Measurements from ENCODE around the gene MORN4. TPM values are rescaled to one million over a fixed set of nuclear protein-coding genes. Genes with fewer than 3 reads are reported as not detected.

The MORN4 gene
- total RNA-seq: 1 to 10 TPM; 1.6 to 2.7 TPM

GRCh38 chr10:97632949-97633884 lies at the start of gene MORN4:
TSS of gene MORN4 (minus strand) at chr10:97633500. CDS start at chr10:97619653, 13,847 bp downstream.
- DNase-seq (ENCODE audit: low spot score) (peak; percentile 93), ATAC-seq (peak; percentile 100)
- Mint-ChIP-seq H3K9me3 (no peaks in the 10 kb centered on the region), H3K4me1 (ENCODE audit: low read depth in 2 of 2) (peaks cover 12 to 16% of the 10 kb centered on the region in 2 donors), H3K27me3 (no peaks in the 10 kb centered on the region), H3K4me3 (peak within 1 kb of the TSS; percentile 92), H3K36me3 (no peaks in the 10 kb centered on the region), H3K27ac (peak within 1 kb of the TSS; percentile 74 to 89)

- ATAC-seq (no peak), DNase-seq (ENCODE audit: low spot score) (no peak)
- Mint-ChIP-seq H3K27ac (no peak overlapping the region), H3K4me1 (ENCODE audit: low read depth in 2 of 2) (no peaks in the 10 kb centered on the region), H3K9me3 (no peaks in the 10 kb centered on the region), H3K36me3 (no peaks in the 10 kb centered on the region), H3K4me3 (no peak overlapping the region), H3K27me3 (no peaks in the 10 kb centered on the region)
These were observed 48.7 kb upstream of the MORN4 start for GRCh38 chr10:97682042-97682441.

DNA sequence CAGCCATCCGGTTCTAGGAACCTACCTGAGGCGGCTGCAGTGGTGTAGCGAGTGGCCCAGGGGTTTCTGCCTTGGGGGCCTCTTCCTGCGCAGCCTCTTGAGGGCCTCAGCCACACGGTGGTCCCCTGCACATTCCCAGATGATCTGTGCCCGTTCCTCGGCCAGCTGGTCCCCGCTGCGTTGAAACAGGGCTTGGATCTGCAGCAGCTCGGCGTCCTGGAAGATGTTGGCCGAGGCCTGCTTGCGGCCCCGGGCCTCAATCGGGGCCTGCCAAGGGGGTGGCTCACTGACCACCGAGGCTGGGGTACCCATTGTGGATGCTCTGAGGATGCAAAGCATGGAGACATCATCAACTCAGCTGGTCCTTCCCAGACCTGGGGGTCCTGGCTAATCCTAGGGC lies 46.3 kb upstream of the MORN4 start:
- H3K36me3 Mint-ChIP-seq: peaks cover 4% of the 10 kb centered on the region
- no peaks in the 10 kb centered on the region for H3K4me1 Mint-ChIP-seq (ENCODE audit: low read depth in 2 of 2)
- no peak overlapping the region for H3K4me3 Mint-ChIP-seq
- no peaks in the 10 kb centered on the region for H3K27me3 Mint-ChIP-seq
- H3K27ac Mint-ChIP-seq: no peak overlapping the region
- ATAC-seq (peak in 1 of 2 donors; percentile 15), DNase-seq (ENCODE audit: low spot score) (no peak)
- no peaks in the 10 kb centered on the region for H3K9me3 Mint-ChIP-seq

DNA sequence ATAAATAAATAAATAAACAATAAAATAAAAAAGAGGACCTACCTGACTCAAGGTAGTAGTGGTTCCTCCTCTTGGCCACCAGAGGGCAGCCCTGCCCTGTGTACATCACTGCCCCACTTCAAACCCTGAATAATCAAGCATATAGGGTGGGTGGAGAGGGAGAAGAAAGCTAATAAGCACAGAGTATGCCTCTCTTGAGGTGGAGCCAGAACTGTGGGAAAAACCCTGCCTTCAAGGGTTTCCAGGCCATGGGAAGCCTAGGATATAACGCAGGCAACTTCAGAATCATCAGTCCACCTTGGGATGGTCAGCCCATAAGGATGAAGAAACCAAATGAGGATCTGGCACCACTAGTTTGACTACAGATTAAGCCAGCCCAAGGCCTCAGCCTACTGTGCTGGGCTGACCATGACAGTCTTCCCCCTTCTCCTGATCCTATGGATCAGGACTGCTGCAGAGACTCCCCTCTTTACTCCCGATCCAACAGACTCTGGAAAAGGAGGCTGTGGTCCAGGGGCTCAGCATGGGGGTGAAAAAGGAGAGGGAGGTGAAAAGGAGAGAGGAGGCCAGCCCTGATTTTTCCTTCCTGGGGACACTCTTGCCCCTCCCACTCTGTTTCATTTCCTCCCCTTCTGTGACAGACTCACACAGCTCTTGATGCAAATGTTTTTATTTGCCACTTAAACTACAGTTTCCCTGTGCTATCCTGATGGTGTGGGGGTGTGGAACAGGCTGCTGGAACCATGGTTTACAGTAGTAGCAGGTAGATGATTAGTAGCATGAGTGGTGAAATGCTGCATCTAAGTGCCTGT lies 43.7 kb upstream of the MORN4 start:
- H3K9me3 Mint-ChIP-seq: no peaks in the 10 kb centered on the region
- H3K36me3 Mint-ChIP-seq: peaks cover 5% of the 10 kb centered on the region
- ATAC-seq: peak; percentile 72 to 75
- H3K4me3 Mint-ChIP-seq: no peak overlapping the region
- no peaks in the 10 kb centered on the region for H3K4me1 Mint-ChIP-seq (ENCODE audit: low read depth in 2 of 2)
- no peak overlapping the region for H3K27ac Mint-ChIP-seq
- DNase-seq (ENCODE audit: low spot score): no peak
- H3K27me3 Mint-ChIP-seq: no peaks in the 10 kb centered on the region

- no peak overlapping the region for H3K27ac Mint-ChIP-seq
- H3K27me3 Mint-ChIP-seq: no peaks in the 10 kb centered on the region
- H3K4me1 Mint-ChIP-seq (ENCODE audit: low read depth in 2 of 2): no peaks in the 10 kb centered on the region
- H3K4me3 Mint-ChIP-seq: no peak overlapping the region
- no peaks in the 10 kb centered on the region for H3K9me3 Mint-ChIP-seq
- DNase-seq (ENCODE audit: low spot score) (no peak), ATAC-seq (no peak)
- H3K36me3 Mint-ChIP-seq: peaks cover 5% of the 10 kb centered on the region
These were observed 41.9 kb upstream of the MORN4 start for GRCh38 chr10:97675222-97675621.

DNA sequence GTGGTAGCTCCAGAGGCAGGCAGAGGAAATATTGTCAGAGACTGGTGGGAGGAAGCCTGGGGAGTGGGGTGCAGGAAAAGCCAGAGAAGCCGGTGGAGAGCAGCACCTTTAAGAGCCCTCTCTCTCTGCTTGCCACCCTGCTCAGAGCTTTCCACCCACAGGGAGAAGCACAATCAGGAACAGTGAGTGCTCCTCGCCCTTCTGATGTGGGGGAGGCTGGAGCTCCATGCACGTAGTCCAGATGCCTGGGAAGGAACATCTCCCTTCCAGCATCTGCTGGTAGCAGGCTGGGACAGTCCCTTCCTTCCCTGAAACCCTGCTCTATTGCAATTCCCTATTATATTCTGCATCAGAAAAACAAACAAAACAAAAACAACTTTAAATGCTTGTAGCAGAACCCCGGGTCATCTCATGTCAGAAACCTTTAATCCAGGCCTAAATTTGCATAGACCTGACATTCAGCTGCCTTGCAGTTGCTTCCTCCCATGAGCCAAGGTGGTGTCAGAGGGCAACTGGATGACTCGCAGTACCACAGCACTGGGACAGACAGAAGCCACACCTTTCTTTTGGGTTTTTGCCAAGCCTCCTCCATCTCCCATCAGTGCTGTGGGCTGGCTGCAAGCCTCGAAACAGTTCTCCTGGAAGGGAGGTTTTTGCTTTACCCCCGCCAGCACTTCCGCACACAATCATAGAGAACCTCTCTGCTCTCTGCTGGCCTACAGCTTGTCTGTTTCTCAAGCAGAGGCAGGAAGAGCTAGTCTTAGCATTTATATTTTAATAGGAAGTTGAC lies 40.6 kb upstream of the MORN4 start:
- no peaks in the 10 kb centered on the region for H3K27me3 Mint-ChIP-seq
- H3K27ac Mint-ChIP-seq: no peak overlapping the region
- H3K4me3 Mint-ChIP-seq: no peak overlapping the region
- ATAC-seq: no peak
- DNase-seq (ENCODE audit: low spot score): no peak
- no peaks in the 10 kb centered on the region for H3K4me1 Mint-ChIP-seq (ENCODE audit: low read depth in 2 of 2)
- H3K36me3 Mint-ChIP-seq: peaks cover 5% of the 10 kb centered on the region
- H3K9me3 Mint-ChIP-seq: no peaks in the 10 kb centered on the region

GRCh38 chr10:97669571-97669970 lies 36.3 kb upstream of the MORN4 start:
- Mint-ChIP-seq H3K27ac (no peak overlapping the region), H3K27me3 (no peaks in the 10 kb centered on the region), H3K4me1 (ENCODE audit: low read depth in 2 of 2) (peaks cover 0 to 11% of the 10 kb centered on the region in 2 donors), H3K36me3 (peaks cover 7% of the 10 kb centered on the region), H3K4me3 (no peak overlapping the region), H3K9me3 (no peaks in the 10 kb centered on the region)
- DNase-seq (ENCODE audit: low spot score) (no peak), ATAC-seq (no peak)

GRCh38 chr10:97667463-97667862 lies 34.2 kb upstream of the MORN4 start:
- Mint-ChIP-seq H3K27me3 (no peaks in the 10 kb centered on the region), H3K27ac (no peak overlapping the region), H3K4me3 (no peak overlapping the region), H3K36me3 (peaks cover 17% of the 10 kb centered on the region), H3K9me3 (no peaks in the 10 kb centered on the region), H3K4me1 (ENCODE audit: low read depth in 2 of 2) (peaks cover 0 to 11% of the 10 kb centered on the region in 2 donors)
- ATAC-seq (no peak), DNase-seq (ENCODE audit: low spot score) (no peak)

DNA sequence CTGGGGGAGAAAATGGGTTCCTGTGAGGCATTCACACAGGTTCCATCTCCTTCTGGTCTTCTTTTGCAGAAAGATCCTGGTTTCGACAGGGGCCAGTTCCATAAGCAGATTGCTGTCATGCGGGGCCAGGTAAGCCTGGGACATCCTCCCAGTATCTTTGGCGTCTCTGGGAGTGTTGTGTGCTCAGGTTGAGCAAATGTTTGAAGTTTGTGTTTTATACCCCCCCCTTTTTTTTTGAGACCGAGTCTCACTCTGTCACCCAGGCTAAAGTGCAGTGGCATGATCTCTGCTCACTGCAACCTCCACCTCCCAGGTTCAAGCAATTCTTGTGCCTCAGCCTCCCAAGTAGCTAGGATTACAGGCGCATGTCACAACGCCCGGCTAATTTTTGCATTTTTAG lies 33.7 kb upstream of the MORN4 start:
- Mint-ChIP-seq H3K27me3 (no peaks in the 10 kb centered on the region), H3K36me3 (peaks cover 17% of the 10 kb centered on the region), H3K4me3 (no peak overlapping the region), H3K9me3 (no peaks in the 10 kb centered on the region), H3K27ac (no peak overlapping the region), H3K4me1 (ENCODE audit: low read depth in 2 of 2) (peaks cover 0 to 11% of the 10 kb centered on the region in 2 donors)
- no peak for DNase-seq (ENCODE audit: low spot score)
- ATAC-seq: no peak

DNA sequence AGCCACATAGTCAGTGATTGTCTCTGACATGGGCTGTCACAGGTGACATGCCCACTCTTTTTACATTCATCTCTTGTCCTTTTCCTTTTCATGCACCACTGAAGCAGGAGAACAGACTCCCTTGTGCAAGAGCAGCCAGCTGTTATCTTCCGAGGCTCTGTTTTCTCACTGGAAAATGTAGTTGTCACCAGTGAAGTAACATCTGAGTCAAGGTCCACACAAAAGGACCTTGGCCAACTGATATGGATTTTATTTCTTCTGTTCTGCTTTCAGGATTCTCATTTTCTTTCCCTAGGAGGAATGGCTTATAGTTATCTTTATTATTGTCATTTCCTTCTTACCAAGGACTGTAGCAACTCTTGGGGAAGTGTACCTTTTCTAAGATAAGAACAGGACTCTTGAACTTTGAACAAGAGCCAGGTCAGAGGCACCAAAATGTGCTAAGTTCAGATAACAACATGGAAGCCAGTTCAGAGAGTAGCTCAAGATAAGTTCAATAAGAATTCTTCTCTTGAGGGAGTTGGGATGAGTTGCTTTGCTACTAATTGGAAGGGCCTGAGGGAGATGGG lies 31.1 kb upstream of the MORN4 start:
- no peaks in the 10 kb centered on the region for H3K9me3 Mint-ChIP-seq
- no peak for ATAC-seq
- peak overlapping the region in 1 of 2 donors; percentile 33 for H3K27ac Mint-ChIP-seq
- H3K4me3 Mint-ChIP-seq: no peak overlapping the region
- DNase-seq (ENCODE audit: low spot score): no peak
- peaks cover 17% of the 10 kb centered on the region for H3K36me3 Mint-ChIP-seq
- peaks cover 0 to 11% of the 10 kb centered on the region in 2 donors for H3K4me1 Mint-ChIP-seq (ENCODE audit: low read depth in 2 of 2)
- H3K27me3 Mint-ChIP-seq: no peaks in the 10 kb centered on the region

- Mint-ChIP-seq H3K9me3 (no peaks in the 10 kb centered on the region), H3K27me3 (no peaks in the 10 kb centered on the region), H3K27ac (no peak overlapping the region), H3K4me3 (no peak overlapping the region), H3K4me1 (ENCODE audit: low read depth in 2 of 2) (no peaks in the 10 kb centered on the region), H3K36me3 (peaks cover 29% of the 10 kb centered on the region)
- no peak for ATAC-seq
- no peak for DNase-seq (ENCODE audit: low spot score)
These were observed 26.3 kb upstream of the MORN4 start for GRCh38 chr10:97659589-97659988.

GRCh38 chr10:97656777-97657176 lies 23.5 kb upstream of the MORN4 start:
- no peaks in the 10 kb centered on the region for H3K27me3 Mint-ChIP-seq
- peaks cover 30% of the 10 kb centered on the region for H3K36me3 Mint-ChIP-seq
- H3K9me3 Mint-ChIP-seq: no peaks in the 10 kb centered on the region
- H3K4me1 Mint-ChIP-seq (ENCODE audit: low read depth in 2 of 2): peaks cover 0 to 5% of the 10 kb centered on the region in 2 donors
- no peak overlapping the region for H3K4me3 Mint-ChIP-seq
- ATAC-seq: no peak
- DNase-seq (ENCODE audit: low spot score): no peak
- H3K27ac Mint-ChIP-seq: no peak overlapping the region

DNA sequence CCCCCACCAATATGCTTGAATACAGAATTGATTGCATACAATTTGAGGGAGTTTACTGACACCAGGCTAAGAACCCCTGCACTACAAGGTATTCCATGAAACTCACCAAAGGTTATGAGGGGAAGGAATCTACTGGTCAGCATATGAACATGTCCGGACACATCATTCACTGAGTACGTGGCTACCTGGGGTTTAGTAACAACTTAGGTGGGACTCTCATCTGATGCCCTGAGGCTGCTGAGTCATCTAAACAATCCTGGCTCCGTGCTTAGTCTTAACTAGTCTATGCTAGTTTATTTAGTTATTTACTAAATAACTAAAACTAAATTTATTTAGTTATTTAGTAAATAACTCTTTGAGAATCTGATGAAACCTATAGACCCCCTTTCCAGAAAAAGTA lies 18.5 kb upstream of the MORN4 start:
- Mint-ChIP-seq H3K27ac (no peak overlapping the region), H3K4me3 (no peak overlapping the region), H3K27me3 (no peaks in the 10 kb centered on the region), H3K36me3 (peaks cover 18% of the 10 kb centered on the region), H3K4me1 (ENCODE audit: low read depth in 2 of 2) (peaks cover 18 to 25% of the 10 kb centered on the region in 2 donors), H3K9me3 (no peaks in the 10 kb centered on the region)
- DNase-seq (ENCODE audit: low spot score) (no peak), ATAC-seq (no peak)

All from natural killer cell treated with Interleukin-12 subunit alpha and Interleukin-12 subunit beta and Interleukin-15 and Interleukin-18, amount 100 ng/mL, for 72 hours (primary cell).